GM23338 (cell line): ENCODE data around the gene SRCIN1. TPM values are rescaled to one million over a fixed set of nuclear protein-coding genes. Genes with fewer than 3 reads are reported as not detected.

Source experiments
- ATAC-seq: fragments of 200-7000 bp; cut with Tn5 transposase; 3 replicates; pipeline ENCODE4 v1.9.1; 2020
- DNase-seq: peaks from one replicate; pipeline ENCODE4 v3.0.0-alpha.2; 2015; ENCODE audit warnings: low spot score
- H2AFZ ChIP-seq: fragments of 200-600 bp; sonication (generic); 2 replicates; pipeline ENCODE4 v1.8.0; 2016; ENCODE audit warnings: antibody characterized with exemption, mild to moderate bottlenecking, moderate library complexity
- H3F3A ChIP-seq: fragments of 200-600 bp; sonication (generic); replicated peaks from 2 replicates; pipeline ENCODE4 v1.8.0; 2017; ENCODE audit warnings: antibody characterized with exemption, mixed run types, low read depth
- H3K27ac ChIP-seq: fragments of 200-600 bp; sonication (generic); 2 replicates; pipeline ENCODE4 v1.6.1; 2016; ENCODE audit warnings: low read depth
- H3K27me3 ChIP-seq: fragments of 200-600 bp; sonication (generic); 2 replicates; pipeline ENCODE4 v1.8.0; 2016; ENCODE audit warnings: mild to moderate bottlenecking, mixed run types, moderate library complexity; ENCODE audit not compliant: insufficient read depth
- H3K36me3 ChIP-seq: fragments of 200-600 bp; sonication (generic); 2 replicates; pipeline ENCODE4 v1.8.0; 2016; ENCODE audit warnings: mild to moderate bottlenecking; ENCODE audit not compliant: insufficient read depth
- H3K4me1 ChIP-seq: fragments of 200-600 bp; sonication (generic); 2 replicates; pipeline ENCODE4 v1.8.0; 2016; ENCODE audit warnings: mild to moderate bottlenecking, moderate library complexity; ENCODE audit not compliant: insufficient read depth
- H3K4me2 ChIP-seq: fragments of 200-600 bp; sonication (generic); 2 replicates; pipeline ENCODE4 v1.7.1; 2017; ENCODE audit warnings: mixed run types
- H3K4me3 ChIP-seq: fragments of 200-600 bp; sonication (generic); 2 replicates; pipeline ENCODE4 v1.6.1; 2016; ENCODE audit warnings: mixed run types
- H3K79me2 ChIP-seq: fragments of 200-600 bp; sonication (generic); replicated peaks from 2 replicates; pipeline ENCODE4 v1.8.0; 2017; ENCODE audit warnings: mild to moderate bottlenecking; ENCODE audit not compliant: insufficient read depth
- H3K9me2 ChIP-seq: fragments of 200-600 bp; sonication (generic); 2 replicates; pipeline ENCODE4 v1.8.0; 2017; ENCODE audit not compliant: insufficient read depth
- H4K20me1 ChIP-seq: fragments of 200-600 bp; sonication (generic); replicated peaks from 2 replicates; pipeline ENCODE4 v1.8.0; 2017; ENCODE audit warnings: mild to moderate bottlenecking; ENCODE audit not compliant: insufficient read depth
- H3K27ac Mint-ChIP-seq: 2 replicates; pipeline ENCODE4 v1.8.0; 2020; ENCODE audit warnings: inconsistent platforms, mild to moderate bottlenecking, moderate library complexity, mixed read lengths
- H3K27me3 Mint-ChIP-seq: 3 replicates; pipeline ENCODE4 v1.8.0; 2022; ENCODE audit warnings: low read depth, mild to moderate bottlenecking, moderate library complexity, mixed read lengths, inconsistent platforms; ENCODE audit not compliant: insufficient read depth, poor library complexity
- H3K36me3 Mint-ChIP-seq: 3 replicates; pipeline ENCODE4 v1.8.0; 2021; ENCODE audit warnings: low read depth, mild to moderate bottlenecking, inconsistent platforms, moderate library complexity, mixed read lengths
- H3K4me1 Mint-ChIP-seq: 3 replicates; pipeline ENCODE4 v1.8.0; 2020; ENCODE audit warnings: mild to moderate bottlenecking, inconsistent platforms, mixed read lengths
- H3K4me3 Mint-ChIP-seq: 3 replicates; pipeline ENCODE4 v1.8.0; 2021; ENCODE audit warnings: moderate library complexity, mild to moderate bottlenecking, inconsistent platforms, mixed read lengths
- H3K9me3 Mint-ChIP-seq: 3 replicates; pipeline ENCODE4 v1.8.0; 2020; ENCODE audit warnings: moderate library complexity, mild to moderate bottlenecking, inconsistent platforms, mixed read lengths
- EZH2 ChIP-seq: fragments of 200-600 bp; sonication (generic); IDR thresholded peaks from one replicate; pipeline ENCODE4 v1.8.0; 2017; ENCODE audit warnings: antibody characterized with exemption, mild to moderate bottlenecking, low read depth; ENCODE audit not compliant: unreplicated experiment
- EZH2phosphoT487 ChIP-seq: fragments of 200-600 bp; sonication (generic); IDR thresholded peaks from one replicate; pipeline ENCODE4 v1.8.1; 2018; ENCODE audit warnings: antibody characterized with exemption; ENCODE audit not compliant: unreplicated experiment
- JUNB ChIP-seq: IDR thresholded peaks from one replicate; pipeline ENCODE4 v1.6.1; 2016; ENCODE audit warnings: antibody characterized with exemption; ENCODE audit not compliant: unreplicated experiment
- POLR2AphosphoS5 ChIP-seq: IDR thresholded peaks from 2 replicates; pipeline ENCODE4 v1.6.1; 2016; ENCODE audit warnings: antibody characterized with exemption, low read depth
- ZNF114 ChIP-seq: fragments of 250-450 bp; sonication (Bioruptor Pico); IDR thresholded peaks from 2 replicates; pipeline ENCODE4 v1.5.0; 2020; ENCODE audit warnings: mild to moderate bottlenecking, moderate library complexity
- polyA plus RNA-seq: library from polyadenylated mRNA; unstranded; fragments of >200 nt; fragmentation: Nextera tagmentation; extraction: Ambion mirVana; gene quantifications from 2 replicates; pipeline ENCODE4 v1.2.1, GENCODE V29; 2016
- total RNA-seq: library from RNA; depleted of rRNA; stranded (reverse); fragments of >200 nt; shearing (Covaris generic); gene quantifications from 2 replicates; pipeline ENCODE4 v1.2.3, GENCODE V29; 2014
- TF ChIP-seq, protein P1 (sequence below), 2 experiments: fragments of 200-600 bp in 1 of 2; sonication (generic) in 1 of 2; conservative IDR thresholded peaks; 2 replicates each; pipeline versions ENCODE4 v1.5.1 to v1.6.1; 2016 to 2017; ENCODE audit warnings: antibody characterized with exemption in 2 of 2, low read depth in 2 of 2, mild to moderate bottlenecking in 2 of 2, moderate library complexity in 1 of 2
- TF ChIP-seq, protein P2 (sequence below): IDR thresholded peaks from 2 replicates; pipeline ENCODE4 v1.6.1; 2016; ENCODE audit warnings: antibody characterized with exemption

Gene SRCIN1
- total and polyA plus RNA-seq, 2 experiments from 2014 or later, result 0.87 to 2.2 TPM

DNA sequence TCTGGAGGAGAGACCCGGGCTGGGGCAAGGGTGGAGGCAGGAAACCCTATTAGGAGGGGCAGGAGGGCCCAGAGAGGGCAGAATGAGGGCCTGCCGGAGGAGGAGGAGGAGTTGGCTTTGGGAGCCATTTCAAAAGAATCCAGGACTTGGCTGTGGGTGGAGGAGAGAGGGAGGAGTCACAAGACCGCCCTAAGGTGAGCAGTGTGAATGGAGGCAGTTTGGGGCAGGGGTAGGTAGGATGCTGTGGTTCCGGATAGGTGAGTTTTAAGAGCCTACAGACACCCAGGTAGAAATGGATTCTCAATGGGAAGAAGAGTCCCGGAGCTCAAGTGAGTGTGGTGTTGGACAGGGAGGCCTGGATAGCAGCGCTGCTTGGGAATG, 97.2 kb downstream of the SRCIN1 start:
- peaks cover 21% of the 10 kb centered on the region for H3K27me3 ChIP-seq
- H3K79me2 ChIP-seq, result no peaks in the 10 kb centered on the region
- peak; percentile 62 for DNase-seq
- Mint-ChIP-seq H3K27ac (peak overlapping the region; percentile 77), H3K36me3 (peaks cover 34% of the 10 kb centered on the region), H3K27me3 (peaks cover 49% of the 10 kb centered on the region), H3K4me3 (peak overlapping the region; percentile 73), H3K4me1 (peaks cover 42% of the 10 kb centered on the region), H3K9me3 (0 out of 3 replicates have a peak, but pooled peaks cover 4% of the 10 kb centered on the region)
- H2AFZ ChIP-seq, result no peak overlapping the region
- ATAC-seq, result peak; percentile 10
- peak overlapping the region; percentile 90 for H3K4me2 ChIP-seq
- peak overlapping the region; percentile 89 for H3K27ac ChIP-seq
- H3F3A ChIP-seq, result peaks cover 35% of the 10 kb centered on the region
- peak overlapping the region; percentile 6; the same call in 1 of the 2 replicates for H3K4me3 ChIP-seq
- no peak for TF ChIP-seq EZH2
- 0 out of 2 replicates have a peak, but pooled peaks have one; percentile 11 for TF ChIP-seq POLR2AphosphoS5
- H3K4me1 ChIP-seq, result peaks cover 31% of the 10 kb centered on the region
- no peaks in the 10 kb centered on the region; the same call in 1 of the 2 replicates for H4K20me1 ChIP-seq
- no peaks in the 10 kb centered on the region for H3K9me2 ChIP-seq
- H3K36me3 ChIP-seq, result no peaks in the 10 kb centered on the region

DNA sequence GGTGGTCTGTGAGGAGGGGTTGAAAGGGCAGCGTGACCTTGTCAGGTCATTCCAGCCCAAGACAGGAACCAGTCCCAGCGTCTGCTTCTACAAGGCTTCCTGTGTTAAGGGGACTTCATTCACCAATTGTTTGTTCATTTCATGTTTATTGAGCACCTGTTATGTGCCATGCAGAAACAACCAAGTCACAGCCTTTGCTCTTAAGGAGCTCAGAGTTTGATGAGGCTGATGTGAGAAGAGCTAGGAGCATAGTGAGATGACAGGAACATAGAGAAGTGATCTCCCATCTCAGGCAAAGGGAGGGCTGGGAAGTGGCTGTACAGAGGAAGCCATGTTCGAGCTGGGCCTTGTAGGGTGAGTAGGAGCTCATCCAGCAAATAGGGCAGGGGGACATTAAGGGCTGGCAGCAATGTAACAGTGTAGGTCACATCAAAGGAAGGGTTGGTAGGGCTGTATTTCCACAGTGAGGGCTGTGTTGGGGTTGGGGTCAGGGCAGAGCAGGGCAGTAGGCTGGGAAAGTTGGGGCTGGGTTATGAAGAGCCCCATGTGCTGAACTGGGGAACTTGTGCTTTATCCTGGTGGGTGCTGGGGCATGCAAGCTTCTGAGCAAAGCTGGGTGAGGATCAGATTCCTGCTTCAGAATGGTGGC, 97.7 kb downstream of the SRCIN1 start:
- Histone ChIP-seq H3F3A (peaks cover 35% of the 10 kb centered on the region), H3K4me3 (peak overlapping the region; percentile 6; the same call in 1 of the 2 replicates), H3K9me2 (no peaks in the 10 kb centered on the region), H3K79me2 (no peaks in the 10 kb centered on the region), H3K4me2 (peak overlapping the region; percentile 90), H3K27ac (peak overlapping the region; percentile 89), H3K36me3 (no peaks in the 10 kb centered on the region), H4K20me1 (no peaks in the 10 kb centered on the region; the same call in 1 of the 2 replicates), H3K4me1 (peaks cover 31% of the 10 kb centered on the region), H3K27me3 (peaks cover 21% of the 10 kb centered on the region), H2AFZ (no peak overlapping the region)
- no peak for TF ChIP-seq JUNB
- TF ChIP-seq EZH2phosphoT487, result no peak
- TF ChIP-seq, protein P1, sequence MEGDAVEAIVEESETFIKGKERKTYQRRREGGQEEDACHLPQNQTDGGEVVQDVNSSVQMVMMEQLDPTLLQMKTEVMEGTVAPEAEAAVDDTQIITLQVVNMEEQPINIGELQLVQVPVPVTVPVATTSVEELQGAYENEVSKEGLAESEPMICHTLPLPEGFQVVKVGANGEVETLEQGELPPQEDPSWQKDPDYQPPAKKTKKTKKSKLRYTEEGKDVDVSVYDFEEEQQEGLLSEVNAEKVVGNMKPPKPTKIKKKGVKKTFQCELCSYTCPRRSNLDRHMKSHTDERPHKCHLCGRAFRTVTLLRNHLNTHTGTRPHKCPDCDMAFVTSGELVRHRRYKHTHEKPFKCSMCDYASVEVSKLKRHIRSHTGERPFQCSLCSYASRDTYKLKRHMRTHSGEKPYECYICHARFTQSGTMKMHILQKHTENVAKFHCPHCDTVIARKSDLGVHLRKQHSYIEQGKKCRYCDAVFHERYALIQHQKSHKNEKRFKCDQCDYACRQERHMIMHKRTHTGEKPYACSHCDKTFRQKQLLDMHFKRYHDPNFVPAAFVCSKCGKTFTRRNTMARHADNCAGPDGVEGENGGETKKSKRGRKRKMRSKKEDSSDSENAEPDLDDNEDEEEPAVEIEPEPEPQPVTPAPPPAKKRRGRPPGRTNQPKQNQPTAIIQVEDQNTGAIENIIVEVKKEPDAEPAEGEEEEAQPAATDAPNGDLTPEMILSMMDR (conservative IDR thresholded peaks at IDR 0.05; ENCODE audit: low read depth in 2 of 2), result no peak
- no peak for TF ChIP-seq EZH2
- peak; percentile 34; the same call in 1 of the 2 replicates for TF ChIP-seq POLR2AphosphoS5
- peaks cover 40% of the 10 kb centered on the region for H3K36me3 Mint-ChIP-seq
- H3K27me3 Mint-ChIP-seq, result peaks cover 47% of the 10 kb centered on the region
- 0 out of 3 replicates have a peak, but pooled peaks cover 4% of the 10 kb centered on the region for H3K9me3 Mint-ChIP-seq
- no peak for DNase-seq
- no peak for ATAC-seq
- H3K4me1 Mint-ChIP-seq, result peaks cover 42% of the 10 kb centered on the region
- peak overlapping the region; percentile 77 for H3K27ac Mint-ChIP-seq
- H3K4me3 Mint-ChIP-seq, result peak overlapping the region; percentile 73; the same call in 2 of the 3 replicates

DNA sequence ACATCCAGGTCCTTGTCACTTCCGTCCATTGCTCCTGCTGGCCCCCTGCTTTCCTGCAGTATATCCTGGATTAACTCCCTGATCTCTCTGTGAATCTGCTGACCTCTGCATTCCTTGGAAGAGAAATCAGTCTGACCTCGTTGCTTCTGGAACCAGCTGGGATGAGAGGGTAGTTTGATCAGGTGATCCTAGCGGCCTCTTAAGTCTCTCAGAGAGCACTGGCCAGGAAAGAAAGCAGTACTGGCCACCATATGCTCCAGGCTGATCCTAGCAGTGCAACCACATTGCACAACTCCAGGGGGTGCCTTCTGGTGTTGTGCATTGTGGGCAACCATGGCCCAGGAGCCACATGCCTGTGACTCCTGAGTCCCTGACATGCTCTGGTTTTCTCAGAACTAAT, 98.3 kb downstream of the SRCIN1 start:
- 0 out of 2 replicates have a peak, but pooled peaks cover under 1% of the 10 kb centered on the region for H3K36me3 ChIP-seq
- H3K27me3 ChIP-seq, result peaks cover 18% of the 10 kb centered on the region

More for the DNA sequence above, 98.3 kb downstream of the SRCIN1 start:
- Histone ChIP-seq H3K4me2 (no peak overlapping the region; the same call in 1 of the 2 replicates), H2AFZ (no peak overlapping the region), H4K20me1 (no peaks in the 10 kb centered on the region; the same call in 1 of the 2 replicates), H3F3A (peaks cover 35% of the 10 kb centered on the region), H3K4me1 (peaks cover 28% of the 10 kb centered on the region), H3K9me2 (no peaks in the 10 kb centered on the region), H3K79me2 (no peaks in the 10 kb centered on the region), H3K27ac (peak overlapping the region; percentile 89; the same call in 1 of the 2 replicates), H3K4me3 (no peak overlapping the region)
- H3K4me1 Mint-ChIP-seq, result peaks cover 38% of the 10 kb centered on the region
- DNase-seq (peak; percentile 20), ATAC-seq (no peak)
- TF ChIP-seq, protein P2, sequence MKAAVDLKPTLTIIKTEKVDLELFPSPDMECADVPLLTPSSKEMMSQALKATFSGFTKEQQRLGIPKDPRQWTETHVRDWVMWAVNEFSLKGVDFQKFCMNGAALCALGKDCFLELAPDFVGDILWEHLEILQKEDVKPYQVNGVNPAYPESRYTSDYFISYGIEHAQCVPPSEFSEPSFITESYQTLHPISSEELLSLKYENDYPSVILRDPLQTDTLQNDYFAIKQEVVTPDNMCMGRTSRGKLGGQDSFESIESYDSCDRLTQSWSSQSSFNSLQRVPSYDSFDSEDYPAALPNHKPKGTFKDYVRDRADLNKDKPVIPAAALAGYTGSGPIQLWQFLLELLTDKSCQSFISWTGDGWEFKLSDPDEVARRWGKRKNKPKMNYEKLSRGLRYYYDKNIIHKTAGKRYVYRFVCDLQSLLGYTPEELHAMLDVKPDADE, result no peak
- TF ChIP-seq, protein P1 (conservative IDR thresholded peaks at IDR 0.05; ENCODE audit: low read depth in 2 of 2), result peak in 1 of 2 experiments; percentile 15; a peak in 1 of 4 replicates
- TF ChIP-seq EZH2 (no peak), ZNF114 (CRISPR knock-in tag) (no peak)
- peak overlapping the region; percentile 39; the same call in 1 of the 2 replicates for H3K27ac Mint-ChIP-seq
- H3K9me3 Mint-ChIP-seq, result 0 out of 3 replicates have a peak, but pooled peaks cover 4% of the 10 kb centered on the region
- peaks cover 44% of the 10 kb centered on the region for H3K27me3 Mint-ChIP-seq
- H3K4me3 Mint-ChIP-seq, result no peak overlapping the region; the same call in 2 of the 3 replicates
- peaks cover 46% of the 10 kb centered on the region for H3K36me3 Mint-ChIP-seq
